Measurements from ENCODE around the gene ATOH8.

Gene ATOH8

DNA sequence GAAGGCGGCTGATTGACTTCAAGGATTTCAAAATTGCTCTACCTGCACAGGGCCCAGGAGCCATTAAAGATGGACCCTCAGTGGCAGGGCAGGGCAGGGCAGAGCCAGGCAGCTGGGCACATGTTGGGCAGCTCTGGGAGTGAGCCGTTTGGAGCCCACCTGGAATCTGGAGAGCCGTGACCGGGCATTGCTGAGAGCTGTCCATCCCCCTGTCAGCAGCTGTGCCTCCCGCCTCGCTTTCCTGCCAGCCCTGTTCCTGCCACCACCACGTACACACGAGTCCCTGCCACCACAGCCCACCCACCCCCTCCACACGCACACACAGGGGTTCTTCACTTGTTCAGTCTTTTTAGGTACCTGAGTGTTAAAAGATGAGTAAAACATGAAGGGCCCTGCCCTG lies 22.9 kb downstream of the ATOH8 start:
- Mint-ChIP-seq H3K27ac (no peak overlapping the region), H3K27me3 (peaks cover 52% of the 10 kb centered on the region), H3K36me3 (no peaks in the 10 kb centered on the region), H3K9me3 (no peaks in the 10 kb centered on the region), H3K4me3 (no peak overlapping the region), H3K4me1 (no peaks in the 10 kb centered on the region)
- no peak for ATAC-seq

DNA sequence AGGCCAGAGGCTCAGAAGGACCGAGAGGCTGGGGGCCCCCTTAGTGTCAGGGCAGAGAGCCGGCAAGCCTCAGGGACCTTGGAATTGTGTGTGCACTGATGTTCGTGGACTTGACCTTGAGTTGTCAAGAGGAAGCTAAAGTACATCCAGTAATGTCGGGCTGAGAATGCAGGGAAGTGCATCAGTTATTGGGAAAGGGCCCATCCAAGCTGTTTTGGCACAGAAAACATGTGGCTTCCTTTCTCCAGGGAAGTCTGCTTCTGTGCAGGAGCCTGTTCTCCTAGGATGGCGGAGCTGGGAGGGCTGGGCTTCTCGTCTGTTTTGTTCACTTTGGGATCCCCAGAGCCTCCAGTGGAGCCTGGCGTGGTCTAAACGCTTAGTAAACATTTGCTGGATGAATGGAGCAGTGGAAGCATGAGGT lies 23.7 kb downstream of the ATOH8 start:
- Mint-ChIP-seq H3K9me3 (no peaks in the 10 kb centered on the region), H3K27ac (no peak overlapping the region), H3K27me3 (peaks cover 45% of the 10 kb centered on the region), H3K4me3 (no peak overlapping the region), H3K4me1 (no peaks in the 10 kb centered on the region), H3K36me3 (no peaks in the 10 kb centered on the region)
- ATAC-seq = no peak

DNA sequence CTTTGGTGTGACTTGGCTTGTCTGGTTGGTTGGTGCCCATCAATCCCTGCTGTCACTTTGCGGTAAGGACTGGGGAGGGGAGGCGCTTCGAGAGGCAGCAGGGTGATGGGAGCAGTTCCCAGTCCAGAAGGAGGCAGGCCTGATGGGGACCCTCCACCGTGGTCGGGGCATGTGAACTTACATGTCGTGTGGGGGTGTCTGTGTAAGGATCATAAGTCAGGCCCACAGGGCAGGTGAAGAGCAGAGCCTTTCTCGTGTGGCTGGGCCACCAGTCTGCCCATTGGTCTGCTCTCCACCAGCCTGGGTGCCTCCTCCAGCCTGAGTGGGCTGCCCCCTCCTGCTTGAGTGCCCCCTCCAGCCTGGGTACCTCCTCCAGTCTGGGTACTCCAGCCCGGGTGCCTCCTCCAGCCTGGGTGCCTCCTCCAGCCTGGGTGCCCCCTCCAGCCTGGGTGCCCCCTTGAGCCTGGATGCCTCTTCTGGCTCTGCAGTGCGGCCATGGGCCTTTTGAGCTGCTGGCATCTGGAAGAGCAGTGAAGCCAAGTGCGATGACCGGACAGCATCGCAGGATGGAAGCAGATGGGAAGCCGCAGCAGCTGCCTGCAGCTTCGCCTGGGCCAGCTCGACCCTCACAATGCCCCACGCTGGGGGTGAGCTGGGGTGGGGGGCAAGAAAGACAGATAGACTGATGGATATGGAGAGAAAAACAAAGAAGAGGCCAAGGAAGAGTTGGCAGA lies 25.0 kb downstream of the ATOH8 start:
- peaks cover 31% of the 10 kb centered on the region for H3K27me3 Mint-ChIP-seq
- no peaks in the 10 kb centered on the region for H3K36me3 Mint-ChIP-seq
- no peak overlapping the region for H3K27ac Mint-ChIP-seq
- no peaks in the 10 kb centered on the region for H3K4me1 Mint-ChIP-seq
- no peak overlapping the region for H3K4me3 Mint-ChIP-seq
- ATAC-seq = no peak
- H3K9me3 Mint-ChIP-seq = no peaks in the 10 kb centered on the region

DNA sequence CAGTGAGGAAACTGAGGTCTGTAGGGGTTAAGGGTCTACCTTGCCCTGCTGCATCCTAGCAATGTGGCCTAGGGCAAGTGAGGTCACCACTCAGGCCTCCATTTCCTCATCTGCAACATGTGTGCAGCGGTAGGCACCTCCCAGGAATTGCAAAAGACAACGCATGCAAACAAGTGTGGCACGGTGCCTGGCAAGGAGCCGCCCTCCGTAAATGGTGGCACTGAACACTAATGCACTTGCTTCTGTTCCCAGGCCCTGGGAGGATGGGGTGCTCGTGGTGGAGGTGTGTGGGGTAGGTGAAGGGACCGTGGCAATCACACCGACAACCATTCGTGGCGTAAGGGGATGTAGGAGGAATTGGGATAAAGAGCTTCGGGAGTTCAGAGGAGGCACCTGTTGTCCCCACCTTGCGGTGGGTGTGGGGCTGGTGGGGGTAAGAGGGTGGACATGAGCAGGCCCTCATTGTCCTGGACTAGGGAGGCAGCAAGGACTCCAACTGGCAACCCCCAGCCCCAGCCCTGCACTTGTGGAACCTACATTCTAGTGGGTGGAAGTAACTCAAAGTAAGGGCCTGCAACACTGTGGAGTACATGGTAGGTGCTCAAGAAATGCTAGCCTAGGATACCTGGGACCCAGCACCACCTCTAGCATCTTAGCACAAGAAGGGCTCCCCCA lies 26.0 kb downstream of the ATOH8 start:
- Mint-ChIP-seq H3K27ac (no peak overlapping the region), H3K4me3 (no peak overlapping the region), H3K27me3 (peaks cover 21% of the 10 kb centered on the region), H3K9me3 (no peaks in the 10 kb centered on the region), H3K4me1 (peaks cover under 1% of the 10 kb centered on the region), H3K36me3 (no peaks in the 10 kb centered on the region)
- ATAC-seq = no peak

DNA sequence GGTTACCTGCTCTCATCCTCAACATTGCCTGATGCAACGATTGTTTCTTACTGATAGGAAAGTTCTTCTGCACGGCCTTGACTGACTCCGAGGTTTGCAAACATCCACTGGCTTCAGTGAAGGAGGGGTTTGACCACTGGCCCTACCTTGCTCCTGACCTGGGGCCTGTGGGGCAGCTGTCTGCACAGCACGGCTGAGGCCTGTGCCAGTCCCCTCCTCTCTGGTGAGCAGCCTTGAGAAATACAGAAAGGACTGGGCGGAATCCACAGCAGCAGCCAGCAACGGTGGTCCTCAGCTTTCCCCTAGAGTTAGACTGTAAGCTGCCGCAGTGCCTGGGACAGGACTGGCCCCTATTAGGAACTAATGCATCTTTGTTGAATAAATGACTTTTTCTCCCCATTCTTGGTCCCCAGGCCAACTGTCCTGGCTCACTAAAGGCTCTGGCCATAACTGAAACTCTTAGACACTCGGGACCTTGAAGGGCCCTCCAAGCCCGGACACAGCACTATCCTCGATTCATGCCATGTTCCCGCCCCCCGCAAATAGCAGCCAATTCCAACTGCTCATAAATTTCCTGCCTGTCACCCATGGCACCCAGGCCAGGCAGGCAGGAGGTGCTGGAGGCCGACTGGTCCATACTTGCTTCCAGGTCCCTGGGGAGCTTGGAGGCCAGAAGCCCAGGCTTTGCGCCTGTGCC lies 26.7 kb downstream of the ATOH8 start:
- no peaks in the 10 kb centered on the region for H3K36me3 Mint-ChIP-seq
- peaks cover 8% of the 10 kb centered on the region for H3K4me1 Mint-ChIP-seq
- H3K9me3 Mint-ChIP-seq = no peaks in the 10 kb centered on the region
- H3K27me3 Mint-ChIP-seq = peaks cover 21% of the 10 kb centered on the region
- H3K4me3 Mint-ChIP-seq = no peak overlapping the region
- ATAC-seq = no peak
- H3K27ac Mint-ChIP-seq = no peak overlapping the region

DNA sequence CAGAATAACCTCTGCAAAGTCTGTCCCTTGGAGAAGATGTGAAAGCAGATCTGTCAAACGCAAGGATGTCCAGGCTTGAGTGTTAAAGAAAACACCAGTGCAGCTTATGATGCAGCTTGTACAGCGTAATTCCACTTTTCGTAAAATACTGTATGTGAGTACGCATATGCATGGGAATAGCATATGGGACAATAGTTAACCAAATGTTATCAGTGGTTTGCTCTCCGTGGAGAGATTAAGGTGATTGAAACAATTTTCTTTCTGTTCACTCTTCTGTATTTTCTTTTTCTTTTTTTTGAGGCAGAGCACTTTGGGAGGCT lies 27.2 kb downstream of the ATOH8 start:
- ATAC-seq = no peak
- Mint-ChIP-seq H3K4me3 (no peak overlapping the region), H3K9me3 (no peaks in the 10 kb centered on the region), H3K4me1 (peaks cover 13% of the 10 kb centered on the region), H3K27ac (no peak overlapping the region), H3K27me3 (peaks cover 26% of the 10 kb centered on the region), H3K36me3 (no peaks in the 10 kb centered on the region)

DNA sequence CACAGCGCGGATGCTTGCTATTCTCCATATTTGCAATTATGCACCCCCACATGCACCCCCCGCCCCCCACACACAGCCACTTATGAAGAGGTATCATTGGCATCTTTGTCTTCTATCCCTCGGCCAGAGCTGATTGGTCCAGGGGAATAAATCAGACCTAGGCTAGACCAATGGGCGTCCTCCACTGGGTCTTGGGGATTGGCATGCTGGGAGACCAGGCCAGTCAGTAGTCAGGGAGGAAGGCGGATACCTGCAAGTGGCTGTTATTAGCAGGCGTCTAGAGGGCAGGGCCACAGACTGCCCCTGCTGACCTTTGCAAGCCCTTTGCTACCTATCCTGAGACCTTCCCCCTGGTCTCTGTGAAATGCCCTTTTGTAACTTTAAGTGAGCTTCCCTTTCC lies 30.0 kb downstream of the ATOH8 start:
- no peak for ATAC-seq
- Mint-ChIP-seq H3K9me3 (no peaks in the 10 kb centered on the region), H3K27ac (no peak overlapping the region), H3K36me3 (no peaks in the 10 kb centered on the region), H3K4me3 (no peak overlapping the region), H3K4me1 (peaks cover 14% of the 10 kb centered on the region), H3K27me3 (peaks cover 33% of the 10 kb centered on the region)

DNA sequence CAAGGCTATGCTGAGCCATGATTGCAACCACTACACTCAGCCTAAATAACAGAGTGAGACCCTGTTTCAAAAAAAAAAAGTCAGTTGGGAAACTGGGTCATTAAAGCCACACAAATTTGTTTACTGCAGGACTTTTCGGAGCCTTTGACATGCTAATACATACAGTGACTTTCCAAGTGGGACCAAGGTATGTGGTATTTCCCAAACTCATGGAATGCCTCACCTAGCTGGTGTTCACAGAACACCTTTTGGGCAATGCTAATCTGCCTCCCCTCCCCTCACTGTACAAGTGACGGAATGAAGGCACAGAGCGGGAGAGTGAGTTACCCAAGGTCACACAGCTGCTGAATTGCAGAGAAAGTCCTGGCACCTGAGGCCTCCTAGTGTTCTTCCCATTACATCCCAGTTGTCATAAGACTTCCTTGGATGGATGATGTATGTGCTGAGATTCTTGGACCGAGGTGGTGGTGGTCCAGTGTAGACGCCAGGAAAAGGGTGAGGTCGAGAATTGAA lies 30.7 kb downstream of the ATOH8 start:
- peaks cover 30% of the 10 kb centered on the region for H3K27me3 Mint-ChIP-seq
- ATAC-seq = no peak
- no peaks in the 10 kb centered on the region for H3K9me3 Mint-ChIP-seq
- peaks cover 14% of the 10 kb centered on the region for H3K4me1 Mint-ChIP-seq
- H3K36me3 Mint-ChIP-seq = no peaks in the 10 kb centered on the region
- no peak overlapping the region for H3K27ac Mint-ChIP-seq
- no peak overlapping the region for H3K4me3 Mint-ChIP-seq

DNA sequence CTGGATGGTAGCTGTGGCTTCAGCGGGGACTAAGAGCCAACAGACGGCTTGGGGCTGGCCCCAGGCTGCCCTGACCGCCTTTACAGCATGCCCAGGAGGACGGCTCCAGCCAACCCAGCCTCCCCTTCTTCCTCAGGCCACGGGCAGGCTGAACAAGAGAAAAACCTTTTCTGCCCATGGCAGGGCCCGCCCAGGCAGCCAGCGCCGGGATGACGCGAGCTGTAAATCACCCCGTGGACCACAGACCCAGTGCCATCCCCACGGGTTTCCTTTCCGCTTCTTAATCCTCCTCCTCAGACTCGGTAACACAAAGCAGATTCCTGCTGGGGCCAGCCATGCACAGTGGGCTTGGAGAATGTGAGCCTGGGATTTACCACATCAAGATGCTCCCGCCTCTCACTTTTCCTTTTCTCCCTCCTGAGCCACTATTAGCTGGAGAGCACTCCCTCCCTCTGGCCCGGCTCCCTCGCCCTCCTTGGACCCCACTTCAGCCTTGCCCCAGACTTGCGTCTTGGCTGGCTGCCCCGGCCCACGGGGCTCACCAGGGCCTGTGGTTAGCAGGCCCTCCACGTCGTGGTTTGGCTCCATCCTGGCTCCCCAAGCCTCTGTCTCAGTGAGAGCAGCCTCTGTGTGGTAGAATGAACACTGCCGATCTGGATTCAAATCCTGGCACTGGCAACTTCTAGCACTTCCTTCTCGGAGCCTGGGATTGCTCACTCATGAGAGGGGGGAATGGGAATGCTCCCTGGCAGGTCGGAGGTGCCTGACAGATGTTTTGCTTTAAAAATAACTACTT lies 31.4 kb downstream of the ATOH8 start:
- H3K27me3 Mint-ChIP-seq = peaks cover 30% of the 10 kb centered on the region
- H3K4me1 Mint-ChIP-seq = peaks cover 14% of the 10 kb centered on the region
- H3K27ac Mint-ChIP-seq = no peak overlapping the region
- no peak overlapping the region for H3K4me3 Mint-ChIP-seq
- H3K9me3 Mint-ChIP-seq = no peaks in the 10 kb centered on the region
- ATAC-seq = peak; percentile 58
- H3K36me3 Mint-ChIP-seq = no peaks in the 10 kb centered on the region

DNA sequence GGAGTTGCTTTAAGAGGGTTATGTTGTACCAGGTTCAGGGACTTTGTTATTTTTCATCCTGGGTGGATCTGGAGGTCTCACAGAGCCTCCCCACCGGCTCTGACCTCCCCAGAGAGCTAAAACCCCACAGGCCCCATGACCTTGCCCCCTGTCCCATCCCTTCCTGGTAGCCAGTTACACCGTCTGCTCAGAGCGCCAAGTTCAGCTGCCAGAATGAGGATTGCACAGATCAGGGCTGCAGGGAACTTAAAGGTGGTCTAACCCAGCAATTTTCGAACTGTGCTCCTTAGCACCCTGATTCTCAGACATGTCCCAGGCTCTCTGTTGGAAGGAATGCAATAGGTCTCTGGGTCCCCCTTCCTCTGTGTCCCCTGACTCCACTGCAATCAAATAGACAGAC lies 32.1 kb downstream of the ATOH8 start:
- Mint-ChIP-seq H3K4me1 (peaks cover 14% of the 10 kb centered on the region), H3K27ac (no peak overlapping the region), H3K4me3 (no peak overlapping the region), H3K9me3 (no peaks in the 10 kb centered on the region), H3K27me3 (peaks cover 30% of the 10 kb centered on the region), H3K36me3 (no peaks in the 10 kb centered on the region)
- no peak for ATAC-seq

DNA sequence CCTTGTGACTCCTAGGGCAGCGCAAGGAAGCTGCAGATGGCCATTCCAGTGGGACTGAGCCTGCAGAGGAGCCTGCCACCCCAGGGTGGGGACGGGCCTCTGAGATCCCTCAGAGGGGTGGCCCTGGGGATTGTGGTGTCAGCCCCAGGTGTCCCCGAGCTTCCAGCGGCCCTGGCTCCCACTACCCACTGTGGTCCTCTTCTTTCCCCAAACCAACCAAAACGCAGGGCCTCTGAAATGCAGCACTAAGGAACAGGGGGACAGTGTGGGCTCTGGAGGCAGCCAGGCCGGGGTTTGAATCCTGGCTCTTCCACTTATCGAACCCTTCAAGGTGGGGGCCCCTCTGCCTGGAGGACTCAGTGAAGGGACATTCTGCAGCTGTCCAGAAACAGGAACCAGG lies 32.7 kb downstream of the ATOH8 start:
- ATAC-seq = no peak
- Mint-ChIP-seq H3K4me1 (peaks cover 14% of the 10 kb centered on the region), H3K4me3 (no peak overlapping the region), H3K9me3 (no peaks in the 10 kb centered on the region), H3K27ac (no peak overlapping the region), H3K27me3 (peaks cover 30% of the 10 kb centered on the region), H3K36me3 (no peaks in the 10 kb centered on the region)

DNA sequence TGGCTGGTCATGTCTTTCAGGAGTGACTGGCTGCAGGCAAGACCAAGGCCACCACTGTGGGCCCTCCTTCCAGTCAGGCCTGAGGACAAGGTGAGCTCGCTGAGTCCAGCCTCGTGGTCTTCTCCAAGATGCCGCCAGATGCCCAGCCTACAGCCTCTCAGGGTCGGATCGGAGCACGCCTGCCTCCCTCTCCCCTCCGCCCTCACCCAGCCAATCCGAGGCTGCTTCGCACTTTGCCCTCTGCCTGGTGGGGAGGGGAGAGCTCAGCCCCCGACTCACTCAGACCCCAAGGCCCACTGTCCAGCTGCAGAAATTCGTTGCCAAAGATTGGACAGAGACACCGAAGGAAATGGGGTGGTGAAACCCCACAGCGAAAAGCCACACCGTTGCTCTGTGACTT lies 33.1 kb downstream of the ATOH8 start:
- Mint-ChIP-seq H3K27ac (no peak overlapping the region), H3K4me3 (no peak overlapping the region), H3K27me3 (peaks cover 33% of the 10 kb centered on the region), H3K4me1 (peaks cover 14% of the 10 kb centered on the region), H3K36me3 (no peaks in the 10 kb centered on the region), H3K9me3 (no peaks in the 10 kb centered on the region)
- no peak for ATAC-seq

DNA sequence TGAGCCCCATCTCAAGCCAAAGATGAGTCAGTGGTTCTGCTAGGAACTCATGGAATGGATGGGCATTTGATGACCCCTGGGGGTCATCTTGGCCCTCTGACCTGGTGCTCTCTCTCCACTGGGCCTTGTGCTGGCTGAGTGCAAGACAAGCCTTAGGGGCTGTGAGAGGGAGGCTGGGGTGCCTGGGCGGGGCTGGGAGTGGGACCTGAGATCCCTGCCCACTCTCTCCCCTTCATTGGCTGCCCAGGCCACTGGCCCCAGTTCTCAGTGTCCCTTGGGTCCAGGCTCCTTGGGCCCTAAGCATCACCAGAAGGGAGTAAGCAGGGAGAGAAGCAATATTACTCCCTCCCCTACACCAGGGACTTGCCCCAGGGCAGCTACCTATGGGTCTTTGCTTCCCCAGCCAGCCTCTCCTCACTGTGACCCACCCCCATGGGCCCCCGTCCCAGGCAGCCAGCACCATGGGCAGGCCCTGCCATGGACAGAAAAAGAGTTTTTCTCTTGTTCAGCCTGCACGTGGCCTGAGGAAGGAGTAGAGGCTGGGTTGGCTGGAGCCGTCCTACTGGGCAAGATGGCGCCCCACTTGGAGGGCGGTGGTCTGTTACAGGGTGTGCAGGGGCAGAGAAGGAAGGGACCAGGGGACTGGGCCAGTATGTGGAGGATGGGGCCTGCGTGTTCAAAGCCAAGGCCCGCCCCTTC lies 33.6 kb downstream of the ATOH8 start:
- no peaks in the 10 kb centered on the region for H3K36me3 Mint-ChIP-seq
- peak; percentile 9 for ATAC-seq
- no peaks in the 10 kb centered on the region for H3K9me3 Mint-ChIP-seq
- H3K4me3 Mint-ChIP-seq = no peak overlapping the region
- H3K27ac Mint-ChIP-seq = no peak overlapping the region
- peaks cover 14% of the 10 kb centered on the region for H3K4me1 Mint-ChIP-seq
- H3K27me3 Mint-ChIP-seq = peaks cover 39% of the 10 kb centered on the region

DNA sequence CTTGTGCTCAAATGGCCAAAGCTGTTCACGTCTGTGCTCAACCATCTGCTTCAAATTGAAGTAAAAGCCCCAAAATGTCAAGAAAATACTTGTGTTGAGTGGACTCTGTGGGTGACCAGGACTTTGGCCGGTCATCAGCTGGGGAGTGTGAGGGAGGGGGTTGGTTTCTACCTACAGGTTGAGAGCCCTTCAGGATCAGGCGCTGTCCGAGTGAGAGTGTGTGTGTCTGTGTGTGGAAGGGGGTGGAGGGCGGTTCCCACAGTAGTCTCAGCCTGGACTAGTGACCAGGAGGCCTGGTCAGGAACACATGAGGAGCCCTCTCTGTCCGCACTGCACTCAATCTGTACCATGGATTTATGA lies 34.2 kb downstream of the ATOH8 start:
- H3K4me3 Mint-ChIP-seq = no peak overlapping the region
- peaks cover 14% of the 10 kb centered on the region for H3K4me1 Mint-ChIP-seq
- H3K27me3 Mint-ChIP-seq = peaks cover 44% of the 10 kb centered on the region
- H3K36me3 Mint-ChIP-seq = no peaks in the 10 kb centered on the region
- H3K9me3 Mint-ChIP-seq = no peaks in the 10 kb centered on the region
- no peak for ATAC-seq
- no peak overlapping the region for H3K27ac Mint-ChIP-seq

DNA sequence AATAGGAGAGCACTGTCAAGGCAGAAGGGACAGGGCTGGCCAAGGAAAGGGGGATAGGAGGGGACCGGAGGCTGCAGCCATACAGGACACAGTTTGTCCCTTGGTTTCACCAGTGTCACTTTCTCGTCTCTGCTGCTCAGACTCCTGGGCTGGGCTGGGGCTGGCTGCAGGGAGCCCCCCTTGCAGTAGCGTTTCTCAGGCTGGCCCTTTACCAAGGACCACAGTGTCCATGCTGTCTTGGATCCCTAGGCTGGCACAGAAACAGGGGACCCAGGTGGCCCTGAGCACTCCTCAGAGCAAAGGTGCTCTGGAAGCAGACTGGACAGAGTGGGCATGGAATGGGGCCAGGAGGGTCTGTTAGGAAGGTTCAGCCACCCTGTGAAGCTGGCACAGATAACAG lies 34.8 kb downstream of the ATOH8 start:
- Mint-ChIP-seq H3K4me1 (peaks cover 14% of the 10 kb centered on the region), H3K9me3 (no peaks in the 10 kb centered on the region), H3K27ac (no peak overlapping the region), H3K4me3 (no peak overlapping the region), H3K36me3 (no peaks in the 10 kb centered on the region), H3K27me3 (peaks cover 49% of the 10 kb centered on the region)
- no peak for ATAC-seq
